Measurements from ENCODE around the gene IPO7.
"Not testable (repeated sequence)": the region's sequence is repeated elsewhere in the genome, so short reads cannot be mapped to it uniquely, and the experiment has no call there.

Gene IPO7

DNA sequence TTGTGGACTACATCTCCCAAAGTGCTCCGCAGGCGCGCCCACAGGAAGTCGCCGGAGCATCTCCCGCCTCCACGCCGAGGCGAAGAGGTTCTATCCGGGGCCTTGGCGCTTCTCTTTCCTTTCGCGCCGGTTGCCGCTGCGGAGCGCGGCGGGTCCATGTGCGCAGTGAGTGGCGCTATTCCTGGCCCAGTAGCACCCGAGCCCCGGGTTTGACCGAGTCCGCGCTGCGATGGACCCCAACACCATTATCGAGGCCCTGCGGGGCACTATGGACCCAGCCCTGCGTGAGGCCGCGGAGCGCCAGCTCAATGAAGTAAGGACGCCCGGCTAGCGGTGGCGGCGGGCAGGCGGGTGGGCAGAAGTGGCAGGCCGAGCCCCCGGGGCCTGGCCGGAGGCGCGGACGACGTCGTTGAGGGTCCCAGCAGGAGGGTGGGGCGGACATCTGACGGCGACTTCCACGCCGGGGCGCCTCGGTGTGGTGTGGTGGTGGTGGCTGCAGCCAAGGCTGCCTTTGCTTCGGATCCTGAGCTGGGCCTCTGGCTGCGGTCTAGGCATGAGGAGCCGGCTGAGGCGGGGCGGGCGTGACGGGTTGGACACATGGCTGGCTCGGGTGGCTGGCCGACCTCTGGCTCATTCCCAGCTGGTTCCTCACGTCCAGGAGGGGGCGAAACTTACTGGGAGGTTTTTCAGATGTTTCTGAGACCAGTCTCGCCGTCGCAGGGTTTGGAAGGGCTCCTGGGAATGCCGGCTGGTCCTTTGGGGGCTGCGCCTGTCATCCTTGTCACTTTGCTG is at the start of gene IPO7:
Gene IPO7, plus strand, starts transcription at position 118 of the 792 bp plus-strand sequence. Its CDS starts 112 bp downstream, at position 230.
- peak; percentile 81 for DNase-seq

DNA sequence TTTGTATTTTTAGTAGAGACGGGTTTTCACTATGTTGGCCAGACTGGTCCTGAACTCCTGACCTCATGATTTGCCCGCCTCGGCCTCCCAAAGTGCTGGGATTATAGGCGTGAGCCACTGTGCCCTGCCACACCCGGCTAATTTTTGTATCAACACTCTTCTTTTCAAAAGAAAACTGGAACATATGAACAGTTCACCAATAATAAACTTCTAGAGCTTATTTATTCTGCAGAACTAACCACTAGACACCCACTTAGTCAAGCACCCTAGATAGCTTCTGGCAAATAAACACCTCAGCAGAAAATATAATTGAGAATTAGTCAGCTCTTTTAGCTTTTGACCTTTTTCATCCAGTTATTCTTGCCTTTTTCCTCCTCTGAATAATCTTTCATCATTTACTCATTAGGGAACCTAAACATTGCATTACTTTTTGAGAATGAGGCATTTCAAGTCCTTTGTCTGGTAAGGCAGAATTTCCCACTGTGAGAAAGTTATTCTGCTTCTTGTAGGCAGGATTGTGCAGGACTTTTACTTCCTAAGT is 42.7 kb upstream of the IPO7 start:
- DNase-seq: no peak

DNA sequence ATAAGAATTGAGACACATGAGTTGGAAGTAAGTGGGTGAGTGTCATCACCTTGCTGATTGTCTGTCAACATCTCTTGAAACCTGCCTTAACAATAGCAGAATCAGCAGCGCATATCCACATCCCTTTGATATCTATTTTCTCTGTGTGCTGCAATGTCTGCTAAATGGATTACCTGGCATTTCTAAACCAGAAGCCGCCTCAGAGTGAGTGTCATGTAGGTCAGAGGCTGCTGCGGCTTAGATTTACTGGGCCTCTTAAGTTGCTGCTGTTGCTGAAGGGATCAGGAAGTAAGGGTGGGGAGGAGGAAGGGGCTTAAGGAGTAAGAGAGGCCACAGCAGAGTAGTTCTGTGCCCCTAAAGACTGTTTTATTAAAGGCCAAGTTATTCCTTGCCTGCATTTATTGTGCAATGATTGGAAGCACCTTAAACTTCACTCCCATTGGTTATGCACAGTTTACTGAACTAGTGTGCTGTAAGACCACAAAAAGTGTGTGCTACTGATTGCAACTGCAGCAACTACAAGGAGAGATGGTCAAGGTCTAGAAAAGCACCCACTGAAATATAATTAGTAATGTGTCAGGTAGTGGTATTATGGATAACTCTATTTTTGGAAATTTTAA is 40.3 kb upstream of the IPO7 start:
- DNase-seq: no peak

DNA sequence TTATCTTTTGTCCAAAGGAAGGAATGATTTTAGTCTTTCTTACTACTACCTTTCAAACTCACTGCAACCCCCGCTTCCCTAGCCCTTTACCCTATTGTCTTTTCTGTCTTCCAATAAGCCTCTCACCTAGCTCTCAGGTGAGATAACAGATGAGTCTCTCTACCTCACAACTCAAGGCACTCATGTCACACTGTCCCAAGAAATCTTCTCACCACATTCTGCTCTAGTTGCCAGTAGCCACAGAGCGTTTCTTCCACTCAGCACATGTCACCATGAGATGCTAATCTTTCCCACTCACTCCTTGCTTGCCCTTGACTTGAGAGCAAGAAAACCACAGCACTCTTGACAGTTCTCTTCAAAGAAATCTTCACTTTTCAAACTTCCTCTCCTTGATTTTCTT is 37.4 kb upstream of the IPO7 start:
- no peak for DNase-seq

DNA sequence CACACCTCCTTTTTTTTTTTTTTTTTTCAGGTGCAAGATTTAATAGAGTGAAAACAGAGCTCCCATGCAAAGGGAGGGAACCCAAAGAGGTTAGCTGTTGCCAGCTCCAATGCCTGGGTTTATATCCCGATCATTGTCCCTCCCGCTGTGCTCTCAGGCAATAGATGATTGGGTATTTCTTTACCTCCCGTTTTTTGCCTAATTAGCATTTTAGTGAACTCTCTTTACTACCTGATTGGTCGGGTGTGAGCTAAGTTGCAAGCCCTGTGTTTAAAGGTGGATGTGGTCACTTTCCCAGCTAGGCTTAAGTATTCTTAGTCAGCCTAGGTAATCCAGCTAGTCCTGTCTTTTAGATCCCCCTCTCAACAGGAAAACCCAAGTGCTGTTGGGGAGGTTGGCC is 36.7 kb upstream of the IPO7 start:
- DNase-seq: not testable (repeated sequence)

DNA sequence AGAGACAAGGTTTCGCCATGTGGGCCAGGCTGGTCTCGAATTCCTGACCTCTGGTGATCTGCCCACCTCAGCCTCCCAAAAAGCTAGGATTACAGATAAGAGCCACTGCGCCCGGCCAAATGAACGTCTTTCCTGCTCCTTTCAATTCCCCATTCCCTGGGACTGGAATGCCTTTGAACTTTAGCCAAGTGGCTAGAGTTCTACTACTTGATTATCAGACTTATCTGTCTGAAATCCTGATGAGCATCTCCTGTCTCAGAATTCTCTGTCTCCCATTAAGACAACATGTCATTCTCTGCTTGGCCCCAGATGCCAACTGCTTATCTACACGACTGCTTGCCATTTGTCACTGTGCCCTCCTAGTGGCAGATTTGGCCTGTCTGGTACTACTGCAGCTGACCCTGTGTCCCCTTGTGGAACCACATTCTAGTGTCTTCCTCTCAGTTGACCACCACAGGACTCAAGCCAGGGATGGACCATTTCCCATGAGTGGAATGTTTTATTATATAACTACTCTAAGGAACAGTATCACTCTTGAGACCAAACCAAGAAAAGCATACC is 33.1 kb upstream of the IPO7 start:
- DNase-seq: no peak

DNA sequence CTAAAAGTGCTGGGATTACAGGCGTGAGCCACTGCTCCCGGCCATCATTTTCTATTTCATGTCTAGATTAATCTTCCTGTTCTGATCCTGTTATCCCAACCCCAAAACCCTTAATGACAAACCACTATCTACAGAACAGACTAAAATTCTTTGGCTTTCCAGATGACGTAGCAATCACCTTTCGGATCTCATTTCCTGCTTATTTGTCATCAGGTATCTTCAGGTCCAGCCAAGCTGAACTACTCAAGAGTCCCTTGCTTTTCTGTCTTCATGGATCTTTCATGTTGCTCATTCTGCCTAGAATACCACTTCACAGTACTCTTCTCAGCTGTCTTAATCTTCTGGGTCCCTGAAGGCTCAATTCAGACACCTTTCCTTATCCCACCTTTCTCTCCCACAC is 27.4 kb upstream of the IPO7 start:
- no peak for DNase-seq

DNA sequence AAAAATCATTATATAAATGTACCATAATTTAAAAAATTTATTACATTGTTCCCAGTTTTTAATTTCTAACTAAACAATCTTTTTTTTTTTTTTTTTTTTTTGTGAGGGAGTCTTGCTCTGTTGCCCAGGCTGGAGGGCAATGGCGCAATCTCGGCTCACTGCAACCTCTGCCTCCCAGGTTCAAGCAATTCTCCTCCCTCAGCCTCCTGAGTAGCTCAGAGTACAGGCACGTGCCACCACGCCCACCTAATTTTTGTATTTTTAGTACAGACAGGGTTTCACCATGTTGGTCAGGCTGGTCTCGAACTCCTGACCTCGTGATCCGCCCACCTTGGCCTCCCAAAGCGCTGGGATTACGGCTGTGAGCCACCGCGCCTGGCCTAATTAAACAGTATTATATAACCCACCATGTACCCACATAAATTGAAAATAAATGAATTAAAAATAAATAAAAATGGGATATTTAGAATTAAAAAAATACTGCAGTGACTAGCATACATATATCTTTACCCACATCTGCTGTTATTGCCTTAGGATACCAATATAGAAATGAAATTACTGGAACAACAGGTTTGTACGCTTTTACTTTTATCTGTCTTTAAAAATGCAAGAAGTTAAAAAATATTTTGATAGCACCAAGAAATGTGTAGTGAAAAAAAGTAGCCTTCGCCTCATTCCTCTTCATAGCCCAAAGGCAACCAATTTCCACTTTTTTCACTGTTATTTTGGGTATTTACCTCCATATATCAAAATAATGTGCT is 23.4 kb upstream of the IPO7 start:
- not testable (repeated sequence) for DNase-seq

DNA sequence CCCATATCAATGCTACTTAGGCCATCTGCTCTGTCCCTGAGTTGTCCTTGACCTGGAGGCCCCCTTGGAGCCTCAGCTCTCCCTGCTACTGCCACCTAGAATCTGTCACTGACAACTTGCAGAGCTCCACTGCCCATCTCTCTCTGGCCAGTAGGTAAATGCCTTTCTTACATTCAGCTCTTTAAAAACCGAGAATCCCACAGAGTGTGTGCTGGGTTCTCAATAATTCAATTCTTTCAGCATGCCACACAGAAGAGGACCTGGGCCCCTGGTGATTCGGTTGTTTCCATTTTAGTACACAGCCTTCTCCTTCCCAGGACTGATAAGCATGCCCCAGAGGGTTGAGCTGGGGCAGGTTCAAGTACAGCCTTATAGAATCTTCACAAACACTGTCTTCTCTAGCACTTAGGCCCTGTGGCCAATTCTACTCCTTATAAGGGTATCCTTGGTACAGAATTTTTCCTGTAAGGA is 22.0 kb upstream of the IPO7 start:
- no peak for DNase-seq

DNA sequence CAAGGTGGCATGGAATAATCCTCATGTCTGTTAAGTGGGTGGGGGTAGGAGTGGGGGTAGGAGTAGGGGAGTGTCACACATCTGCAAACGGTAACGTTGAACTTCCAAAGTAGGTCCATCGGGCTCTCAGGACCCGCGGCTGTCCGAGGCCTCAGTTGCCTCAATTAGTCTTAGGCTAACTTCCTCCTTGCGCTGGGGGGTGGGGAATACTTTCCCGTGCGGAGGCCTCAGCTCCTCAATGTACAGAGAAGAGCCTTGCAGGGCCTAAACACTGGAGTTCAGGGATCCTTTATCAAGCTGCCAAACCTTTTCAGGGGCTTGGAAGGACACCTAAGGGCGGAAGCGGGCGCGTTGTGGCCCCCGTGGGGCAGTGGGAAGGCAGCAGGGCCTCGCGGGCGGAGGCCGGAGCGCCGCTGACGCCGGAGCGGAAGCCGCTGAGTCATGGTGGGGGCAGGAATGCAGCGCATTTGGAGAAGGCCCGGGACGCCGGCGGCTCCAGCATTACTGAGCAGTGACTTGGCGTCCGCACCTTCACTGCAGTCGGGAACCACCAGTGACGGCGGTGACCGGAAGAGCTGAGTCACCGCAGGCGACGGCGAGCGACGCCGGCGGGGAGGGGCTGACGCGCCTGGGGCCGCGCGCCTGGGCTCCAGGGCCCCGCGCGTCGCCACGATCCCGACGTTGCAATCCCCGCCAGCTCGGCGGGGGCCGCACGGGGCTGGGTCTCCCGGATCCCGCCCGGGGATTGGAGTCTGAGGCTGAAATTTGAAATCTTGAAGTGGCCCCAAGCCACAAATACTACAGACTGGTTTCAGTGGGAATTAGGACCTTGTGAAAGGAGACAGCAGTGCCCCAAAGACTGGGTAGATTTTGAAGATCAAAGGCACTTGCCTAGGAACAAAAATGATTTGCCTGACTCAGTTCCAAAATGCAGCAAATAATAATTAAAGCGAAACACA is 20.2 kb upstream of the IPO7 start:
- DNase-seq: peak; percentile 70

DNA sequence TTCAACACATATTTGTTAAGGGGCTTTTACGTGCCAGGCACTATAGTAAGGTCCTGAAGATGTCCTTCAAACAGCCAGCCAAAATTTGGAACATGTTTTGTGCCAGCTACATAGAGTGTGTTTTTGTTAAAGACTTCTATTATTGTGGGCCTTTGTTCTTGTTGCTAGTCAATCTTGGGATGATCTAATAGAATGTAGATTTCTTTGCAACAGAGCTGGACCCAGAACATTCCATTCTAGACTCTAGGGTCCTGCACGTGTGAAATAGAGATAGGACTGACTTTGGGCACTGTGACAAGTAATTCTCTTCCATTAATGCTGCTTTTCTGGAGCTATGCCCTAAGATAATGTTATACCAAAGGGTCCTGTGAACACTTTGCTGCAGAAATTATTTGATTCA is 16.9 kb upstream of the IPO7 start:
- DNase-seq: no peak

DNA sequence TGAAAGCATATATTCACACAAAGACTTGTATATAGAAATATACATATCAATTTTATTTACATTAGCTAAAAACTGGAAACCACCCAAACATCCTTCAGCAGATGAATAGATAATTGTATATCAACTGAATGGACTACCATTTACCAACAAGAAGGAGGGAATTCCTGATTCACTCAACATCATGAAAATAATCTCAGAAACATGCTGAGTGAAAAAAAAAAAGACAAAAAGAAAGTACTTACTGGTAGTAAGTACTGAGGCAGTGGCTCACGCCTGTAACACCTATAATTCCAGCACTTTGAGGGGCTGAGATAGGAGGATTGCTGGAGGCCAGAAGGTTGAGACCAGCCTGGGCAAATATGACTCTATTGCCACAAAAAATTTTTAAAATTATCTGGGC is 7.4 kb upstream of the IPO7 start:
- DNase-seq: no peak

DNA sequence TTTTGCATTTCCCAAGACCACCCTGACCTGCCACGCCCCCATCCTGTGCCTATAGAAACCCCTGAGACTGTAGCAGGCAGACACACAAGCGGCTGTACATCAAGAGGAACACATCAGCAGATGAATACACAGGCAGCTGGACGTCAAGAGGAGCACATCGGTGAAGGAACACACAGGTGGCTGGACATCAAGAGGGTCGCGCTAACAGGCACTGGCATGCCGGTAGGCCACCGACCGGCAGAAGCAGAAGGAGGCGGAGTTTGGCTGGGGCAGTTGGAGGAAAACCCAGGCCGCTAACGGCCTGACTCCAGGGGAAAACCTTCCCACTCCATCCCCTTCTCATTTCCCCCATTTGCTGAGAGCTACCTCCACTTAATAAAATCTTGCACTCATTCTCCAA is 5.4 kb upstream of the IPO7 start:
- no peak for DNase-seq

DNA sequence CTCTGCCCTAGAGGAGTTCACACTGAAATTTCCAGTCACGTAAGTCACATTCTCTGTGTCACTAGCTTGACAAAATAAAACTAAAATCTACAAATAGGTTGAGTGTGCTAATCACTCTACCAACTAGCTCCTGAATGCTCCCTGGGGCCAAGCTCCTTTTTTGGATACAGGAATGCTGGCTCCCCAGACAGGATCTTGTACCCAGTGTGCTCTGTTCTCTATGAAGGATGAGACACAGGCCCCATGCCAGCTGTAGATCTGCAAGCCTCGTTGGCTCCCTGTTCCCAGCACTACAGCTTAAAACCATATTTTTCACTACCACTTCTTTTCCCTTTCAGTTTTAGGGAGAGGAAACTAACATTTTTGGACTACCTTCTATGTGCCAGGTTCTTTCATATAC is 3.7 kb upstream of the IPO7 start:
- DNase-seq: no peak

DNA sequence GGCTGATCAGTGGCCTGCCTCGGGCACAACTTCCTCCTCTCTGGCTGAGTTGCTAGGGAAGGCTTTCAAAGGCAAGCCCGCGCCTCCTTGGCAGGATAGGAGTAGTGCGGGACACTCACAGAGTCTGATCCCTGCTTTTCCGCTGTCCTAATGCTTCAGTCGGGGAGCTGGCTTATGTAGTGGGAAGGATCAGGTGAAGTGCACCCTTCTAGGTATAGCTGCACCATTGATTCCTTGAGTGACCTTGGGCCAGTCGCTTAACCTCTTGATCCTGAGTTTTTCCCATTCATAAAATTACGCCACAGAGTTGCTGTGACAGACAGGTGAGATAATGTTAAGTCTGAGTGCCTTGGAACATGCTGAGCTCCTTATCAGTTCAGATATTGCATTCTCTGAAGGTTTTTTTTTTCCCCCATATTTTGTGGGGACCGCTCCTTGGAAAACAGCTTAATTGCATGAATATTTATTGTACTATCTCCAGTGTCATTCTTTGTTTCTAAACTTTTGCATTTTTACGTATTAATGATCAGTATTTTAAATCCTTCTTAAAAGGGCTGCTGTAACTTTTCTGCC is 961 bp downstream of the IPO7 start:
- no peak for DNase-seq

DNA sequence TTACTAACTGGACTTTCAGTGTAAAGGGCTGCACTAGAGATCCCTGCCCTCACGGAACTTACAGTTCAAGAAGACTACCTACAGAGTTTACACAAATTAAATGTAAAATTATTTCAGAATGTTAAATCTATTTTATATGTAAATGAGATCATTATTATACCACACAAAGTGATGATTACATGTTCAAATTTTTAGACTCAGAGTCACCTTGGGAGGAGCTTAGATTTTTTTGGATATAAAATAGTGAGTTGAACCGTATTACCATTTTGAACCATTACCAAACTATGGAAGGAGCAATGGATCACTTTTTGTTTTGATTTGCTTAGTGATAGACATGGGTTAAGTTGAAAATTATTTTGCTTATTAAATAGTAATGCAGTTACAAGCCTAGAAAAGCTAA is 1.6 kb downstream of the IPO7 start:
- DNase-seq: no peak

DNA sequence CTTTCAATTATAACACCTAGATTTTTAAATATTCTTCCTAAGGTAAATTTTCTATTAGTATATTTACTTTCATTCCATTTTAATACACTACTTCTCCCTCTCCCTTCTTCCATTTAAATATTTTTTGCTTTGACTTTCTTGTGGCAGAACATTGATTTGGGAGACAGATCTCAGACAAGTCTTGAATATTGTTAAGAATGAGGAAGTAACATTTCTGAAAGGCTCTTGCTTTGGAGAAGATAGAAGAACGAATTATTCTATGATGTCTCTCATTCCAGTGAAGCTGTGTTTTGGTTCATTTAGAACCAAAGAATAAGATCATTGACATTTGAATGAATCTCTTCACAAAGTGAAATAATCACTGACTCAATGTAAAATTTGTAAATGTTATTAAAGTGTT is 2.4 kb downstream of the IPO7 start:
- no peak for DNase-seq

DNA sequence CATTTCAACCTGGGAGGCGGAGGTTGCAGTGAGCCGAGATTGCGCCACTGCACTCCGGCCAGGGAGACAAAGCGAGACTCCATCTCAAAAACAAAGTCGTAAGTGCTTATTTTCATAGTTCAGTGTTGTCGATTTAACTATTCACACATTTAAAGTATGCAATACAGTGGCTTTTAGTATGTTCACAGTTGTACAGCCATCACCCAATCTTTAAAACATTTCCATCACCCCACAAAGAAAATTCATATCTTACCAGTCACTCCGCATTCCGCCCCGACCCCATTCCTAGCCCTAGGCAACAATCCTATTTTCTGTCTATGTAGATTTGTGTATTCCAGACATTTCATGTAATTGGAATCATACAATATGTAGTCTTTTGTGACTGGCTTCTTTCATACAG is 11.9 kb downstream of the IPO7 start:
- no peak for DNase-seq

DNA sequence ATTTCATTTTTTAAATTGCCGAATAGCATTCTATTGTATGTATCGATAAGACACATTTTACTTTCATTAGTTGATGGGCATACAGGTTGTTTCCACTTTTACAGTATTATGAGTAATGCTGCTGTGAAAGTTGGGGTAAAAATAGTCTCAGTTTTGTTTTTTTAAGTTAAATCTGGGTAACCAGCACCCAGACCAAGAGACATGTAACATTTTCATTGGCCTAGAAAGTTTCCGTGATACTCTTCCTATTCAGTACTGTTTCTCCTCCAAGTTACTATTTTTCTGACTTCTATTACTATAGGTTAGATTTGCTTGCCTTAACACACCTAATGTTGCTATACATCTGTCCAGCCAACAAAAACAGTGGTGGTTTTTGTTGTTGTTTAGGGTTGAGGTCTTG is 12.3 kb downstream of the IPO7 start:
- no peak for DNase-seq

DNA sequence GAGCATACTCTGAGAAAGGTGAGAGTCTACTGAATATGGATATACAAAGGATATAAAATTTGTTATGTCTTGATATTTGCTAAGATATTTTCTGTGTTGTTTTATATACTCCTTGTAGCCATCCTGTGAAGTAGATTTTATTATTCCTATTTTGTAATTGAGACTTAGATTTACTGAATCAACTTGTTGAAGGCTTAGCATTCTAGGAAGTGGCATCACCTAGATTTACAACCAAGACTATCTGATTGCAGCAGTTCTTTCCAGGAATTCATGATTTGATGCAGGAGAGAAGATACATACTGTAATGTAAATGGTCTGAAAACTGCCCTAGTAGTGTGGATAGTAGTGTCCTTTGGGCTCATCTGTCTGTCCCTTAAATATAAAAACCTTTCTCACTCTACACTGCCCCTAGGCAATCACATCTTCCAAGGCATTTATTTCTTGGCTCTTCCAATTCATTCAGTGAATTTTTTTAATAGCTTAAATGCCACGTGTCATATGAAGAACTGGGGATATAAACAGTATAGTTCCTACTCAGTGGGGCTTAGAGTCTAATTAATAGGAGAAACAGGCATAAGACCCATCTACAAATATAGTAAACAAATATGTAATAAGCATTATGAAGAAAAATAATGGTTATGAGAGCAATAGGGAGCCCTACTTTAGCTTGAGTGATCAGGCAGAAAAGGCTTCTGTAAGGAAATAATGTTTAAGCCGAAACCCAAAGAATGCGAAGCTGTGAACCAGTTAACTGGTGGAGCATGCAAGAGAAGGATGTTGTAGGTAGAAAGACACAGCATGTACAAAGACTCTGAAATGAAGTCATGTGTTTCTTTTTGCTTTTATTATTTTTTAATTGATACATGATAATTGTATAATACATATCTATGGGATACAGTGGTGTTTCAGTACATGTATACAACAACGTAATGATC is 13.6 kb downstream of the IPO7 start:
- no peak for DNase-seq

DNA sequence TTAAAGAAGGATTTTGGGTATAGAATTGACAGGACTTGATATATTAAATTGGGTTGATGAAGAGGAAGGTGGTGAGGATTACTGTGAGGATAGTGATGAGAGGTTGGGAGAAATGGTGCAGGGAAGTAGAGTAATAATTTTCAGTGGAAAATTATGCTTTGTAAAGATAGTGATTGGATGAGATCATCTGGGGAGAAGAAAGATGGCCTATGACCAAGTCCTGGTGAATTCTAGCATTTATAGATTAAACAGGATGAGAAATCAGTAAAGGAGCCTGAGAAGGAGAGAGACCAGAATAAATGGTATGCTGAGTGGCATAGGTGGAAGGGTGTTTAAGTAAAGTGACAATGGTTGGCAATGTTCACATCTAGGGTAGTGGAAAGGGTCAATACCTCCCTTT is 15.0 kb downstream of the IPO7 start:
- no peak for DNase-seq

All from activated gamma-delta T cell treated with Interleukin-2 at 50 U/mL for 16 hours (primary cell).